Fibroblast of mammary gland (primary cell): Measurements from ENCODE around the gene PTPRK.

Experiments used
- DNase-seq: peaks from one replicate; pipeline ENCODE4 v3.0.0-alpha.2; 2010; ENCODE audit warnings: low read depth
- H3K4me3 ChIP-seq: 2 replicates; pipeline ENCODE4 v1.5.1; 2011; ENCODE audit warnings: low read depth, mild to moderate bottlenecking, low read length, moderate library complexity; ENCODE audit not compliant: control insufficient read depth
- CTCF ChIP-seq: conservative IDR thresholded peaks from 2 replicates; pipeline ENCODE4 v1.5.1; 2011; ENCODE audit warnings: low read depth, low read length, inconsistent platforms; ENCODE audit not compliant: control insufficient read depth, insufficient read depth

PTPRK gene

GRCh38 chr6:128275030-128275429 lies 245.4 kb downstream of the PTPRK start:
- DNase-seq: peak; percentile 69
- TF ChIP-seq CTCF: no peak
- H3K4me3 ChIP-seq: no peak overlapping the region

GRCh38 chr6:128271527-128271926 lies 248.9 kb downstream of the PTPRK start:
- no peak for TF ChIP-seq CTCF
- no peak overlapping the region for H3K4me3 ChIP-seq
- peak; percentile 54 for DNase-seq

- H3K4me3 ChIP-seq: no peak overlapping the region
- TF ChIP-seq CTCF: no peak
- DNase-seq: no peak
Measured at GRCh38 chr6:128271011-128271410, 249.4 kb downstream of the PTPRK start.

GRCh38 chr6:128266946-128267345 lies 253.5 kb downstream of the PTPRK start:
- H3K4me3 ChIP-seq: no peak overlapping the region
- TF ChIP-seq CTCF: no peak
- peak; percentile 24 for DNase-seq

GRCh38 chr6:128265706-128266105 lies 254.7 kb downstream of the PTPRK start:
- no peak overlapping the region for H3K4me3 ChIP-seq
- DNase-seq: no peak
- TF ChIP-seq CTCF: no peak

GRCh38 chr6:128259730-128260685 lies 260.4 kb downstream of the PTPRK start:
- no peak overlapping the region for H3K4me3 ChIP-seq
- no peak for DNase-seq
- TF ChIP-seq CTCF: no peak
